GM23338 (cell line): Measurements from ENCODE around the gene SLC20A1. TPM values are rescaled to one million over a fixed set of nuclear protein-coding genes. Genes with fewer than 3 reads are reported as not detected.

Experiments
- ATAC-seq: fragments of 200-7000 bp; cut with Tn5 transposase; 3 replicates; pipeline ENCODE4 v1.9.1; 2020
- DNase-seq: peaks from one replicate; pipeline ENCODE4 v3.0.0-alpha.2; 2015; ENCODE audit warnings: low spot score
- H2AFZ ChIP-seq: fragments of 200-600 bp; sonication (generic); 2 replicates; pipeline ENCODE4 v1.8.0; 2016; ENCODE audit warnings: antibody characterized with exemption, mild to moderate bottlenecking, moderate library complexity
- H3F3A ChIP-seq: fragments of 200-600 bp; sonication (generic); replicated peaks from 2 replicates; pipeline ENCODE4 v1.8.0; 2017; ENCODE audit warnings: antibody characterized with exemption, mixed run types, low read depth
- H3K27ac ChIP-seq: fragments of 200-600 bp; sonication (generic); 2 replicates; pipeline ENCODE4 v1.6.1; 2016; ENCODE audit warnings: low read depth
- H3K27me3 ChIP-seq: fragments of 200-600 bp; sonication (generic); 2 replicates; pipeline ENCODE4 v1.8.0; 2016; ENCODE audit warnings: mild to moderate bottlenecking, mixed run types, moderate library complexity; ENCODE audit not compliant: insufficient read depth
- H3K36me3 ChIP-seq: fragments of 200-600 bp; sonication (generic); 2 replicates; pipeline ENCODE4 v1.8.0; 2016; ENCODE audit warnings: mild to moderate bottlenecking; ENCODE audit not compliant: insufficient read depth
- H3K4me1 ChIP-seq: fragments of 200-600 bp; sonication (generic); 2 replicates; pipeline ENCODE4 v1.8.0; 2016; ENCODE audit warnings: mild to moderate bottlenecking, moderate library complexity; ENCODE audit not compliant: insufficient read depth
- H3K4me2 ChIP-seq: fragments of 200-600 bp; sonication (generic); 2 replicates; pipeline ENCODE4 v1.7.1; 2017; ENCODE audit warnings: mixed run types
- H3K4me3 ChIP-seq: fragments of 200-600 bp; sonication (generic); 2 replicates; pipeline ENCODE4 v1.6.1; 2016; ENCODE audit warnings: mixed run types
- H3K79me2 ChIP-seq: fragments of 200-600 bp; sonication (generic); replicated peaks from 2 replicates; pipeline ENCODE4 v1.8.0; 2017; ENCODE audit warnings: mild to moderate bottlenecking; ENCODE audit not compliant: insufficient read depth
- H3K9me2 ChIP-seq: fragments of 200-600 bp; sonication (generic); 2 replicates; pipeline ENCODE4 v1.8.0; 2017; ENCODE audit not compliant: insufficient read depth
- H4K20me1 ChIP-seq: fragments of 200-600 bp; sonication (generic); replicated peaks from 2 replicates; pipeline ENCODE4 v1.8.0; 2017; ENCODE audit warnings: mild to moderate bottlenecking; ENCODE audit not compliant: insufficient read depth
- H3K27ac Mint-ChIP-seq: 2 replicates; pipeline ENCODE4 v1.8.0; 2020; ENCODE audit warnings: inconsistent platforms, mild to moderate bottlenecking, moderate library complexity, mixed read lengths
- H3K27me3 Mint-ChIP-seq: 3 replicates; pipeline ENCODE4 v1.8.0; 2022; ENCODE audit warnings: low read depth, mild to moderate bottlenecking, moderate library complexity, mixed read lengths, inconsistent platforms; ENCODE audit not compliant: insufficient read depth, poor library complexity
- H3K36me3 Mint-ChIP-seq: 3 replicates; pipeline ENCODE4 v1.8.0; 2021; ENCODE audit warnings: low read depth, mild to moderate bottlenecking, inconsistent platforms, moderate library complexity, mixed read lengths
- H3K4me1 Mint-ChIP-seq: 3 replicates; pipeline ENCODE4 v1.8.0; 2020; ENCODE audit warnings: mild to moderate bottlenecking, inconsistent platforms, mixed read lengths
- H3K4me3 Mint-ChIP-seq: 3 replicates; pipeline ENCODE4 v1.8.0; 2021; ENCODE audit warnings: moderate library complexity, mild to moderate bottlenecking, inconsistent platforms, mixed read lengths
- H3K9me3 Mint-ChIP-seq: 3 replicates; pipeline ENCODE4 v1.8.0; 2020; ENCODE audit warnings: moderate library complexity, mild to moderate bottlenecking, inconsistent platforms, mixed read lengths
- CREB1 ChIP-seq: fragments of 250-450 bp; sonication (Bioruptor Pico); IDR thresholded peaks from 2 replicates; pipeline ENCODE4 v1.5.0; 2020; ENCODE audit warnings: low read depth, mild to moderate bottlenecking, moderate library complexity
- ETS1 ChIP-seq: IDR thresholded peaks from 2 replicates; pipeline ENCODE4 v1.6.1; 2016; ENCODE audit warnings: antibody characterized with exemption
- EZH2 ChIP-seq: fragments of 200-600 bp; sonication (generic); IDR thresholded peaks from one replicate; pipeline ENCODE4 v1.8.0; 2017; ENCODE audit warnings: antibody characterized with exemption, mild to moderate bottlenecking, low read depth; ENCODE audit not compliant: unreplicated experiment
- EZH2phosphoT487 ChIP-seq: fragments of 200-600 bp; sonication (generic); IDR thresholded peaks from one replicate; pipeline ENCODE4 v1.8.1; 2018; ENCODE audit warnings: antibody characterized with exemption; ENCODE audit not compliant: unreplicated experiment
- JUNB ChIP-seq: IDR thresholded peaks from one replicate; pipeline ENCODE4 v1.6.1; 2016; ENCODE audit warnings: antibody characterized with exemption; ENCODE audit not compliant: unreplicated experiment
- NANOG ChIP-seq: IDR thresholded peaks from 2 replicates; pipeline ENCODE4 v1.6.1; 2016; ENCODE audit warnings: antibody characterized with exemption, borderline replicate concordance
- POLR2AphosphoS5 ChIP-seq: IDR thresholded peaks from 2 replicates; pipeline ENCODE4 v1.6.1; 2016; ENCODE audit warnings: antibody characterized with exemption, low read depth
- REST ChIP-seq: IDR thresholded peaks from one replicate; pipeline ENCODE4 v1.6.1; 2018; ENCODE audit warnings: antibody characterized with exemption; ENCODE audit not compliant: unreplicated experiment
- STAT1 ChIP-seq: IDR thresholded peaks from one replicate; pipeline ENCODE4 v1.6.1; 2016; ENCODE audit warnings: antibody characterized with exemption; ENCODE audit not compliant: unreplicated experiment
- ZNF331 ChIP-seq: fragments of 250-450 bp; sonication (Bioruptor Pico); IDR thresholded peaks from 2 replicates; pipeline ENCODE4 v1.5.0; 2020; ENCODE audit warnings: low read depth, mild to moderate bottlenecking, moderate library complexity
- ZNF462 ChIP-seq: fragments of 250-450 bp; sonication (Bioruptor Pico); IDR thresholded peaks from 2 replicates; pipeline ENCODE4 v1.5.0; 2020; ENCODE audit warnings: mild to moderate bottlenecking, moderate library complexity
- polyA plus RNA-seq: library from polyadenylated mRNA; unstranded; fragments of >200 nt; fragmentation: Nextera tagmentation; extraction: Ambion mirVana; gene quantifications from 2 replicates; pipeline ENCODE4 v1.2.1, GENCODE V29; 2016
- total RNA-seq: library from RNA; depleted of rRNA; stranded (reverse); fragments of >200 nt; shearing (Covaris generic); gene quantifications from 2 replicates; pipeline ENCODE4 v1.2.3, GENCODE V29; 2014
- TF ChIP-seq, protein P1 (sequence below), 2 experiments: fragments of 200-600 bp in 1 of 2; sonication (generic) in 1 of 2; conservative IDR thresholded peaks; 2 replicates each; pipeline versions ENCODE4 v1.5.1 to v1.6.1; 2016 to 2017; ENCODE audit warnings: antibody characterized with exemption in 2 of 2, low read depth in 2 of 2, mild to moderate bottlenecking in 2 of 2, moderate library complexity in 1 of 2

The SLC20A1 gene
- total and polyA plus RNA-seq, 2 experiments from 2014 or later, result 52.9 to 84.3 TPM

- no peaks in the 10 kb centered on the region for H3K9me3 Mint-ChIP-seq
- DNase-seq (no peak), ATAC-seq (no peak)
- H2AFZ ChIP-seq, result no peak overlapping the region
- 0 out of 2 replicates have a peak, but pooled peaks cover 4% of the 10 kb centered on the region for H3F3A ChIP-seq
- H3K4me3 ChIP-seq, result no peak overlapping the region
- H3K27me3 Mint-ChIP-seq, result peaks cover 2% of the 10 kb centered on the region
- H3K4me2 ChIP-seq, result no peak overlapping the region
- no peaks in the 10 kb centered on the region for H3K4me1 ChIP-seq
- H3K36me3 Mint-ChIP-seq, result peaks cover 94% of the 10 kb centered on the region
- H3K9me2 ChIP-seq, result no peaks in the 10 kb centered on the region
- no peak overlapping the region for H3K27ac Mint-ChIP-seq
- peaks cover 70% of the 10 kb centered on the region for H3K36me3 ChIP-seq
- H4K20me1 ChIP-seq, result peaks cover 34% of the 10 kb centered on the region
- no peak overlapping the region for H3K27ac ChIP-seq
- H3K4me1 Mint-ChIP-seq, result no peaks in the 10 kb centered on the region
- H3K4me3 Mint-ChIP-seq, result no peak overlapping the region
- H3K27me3 ChIP-seq, result no peaks in the 10 kb centered on the region
- TF ChIP-seq, protein P1, sequence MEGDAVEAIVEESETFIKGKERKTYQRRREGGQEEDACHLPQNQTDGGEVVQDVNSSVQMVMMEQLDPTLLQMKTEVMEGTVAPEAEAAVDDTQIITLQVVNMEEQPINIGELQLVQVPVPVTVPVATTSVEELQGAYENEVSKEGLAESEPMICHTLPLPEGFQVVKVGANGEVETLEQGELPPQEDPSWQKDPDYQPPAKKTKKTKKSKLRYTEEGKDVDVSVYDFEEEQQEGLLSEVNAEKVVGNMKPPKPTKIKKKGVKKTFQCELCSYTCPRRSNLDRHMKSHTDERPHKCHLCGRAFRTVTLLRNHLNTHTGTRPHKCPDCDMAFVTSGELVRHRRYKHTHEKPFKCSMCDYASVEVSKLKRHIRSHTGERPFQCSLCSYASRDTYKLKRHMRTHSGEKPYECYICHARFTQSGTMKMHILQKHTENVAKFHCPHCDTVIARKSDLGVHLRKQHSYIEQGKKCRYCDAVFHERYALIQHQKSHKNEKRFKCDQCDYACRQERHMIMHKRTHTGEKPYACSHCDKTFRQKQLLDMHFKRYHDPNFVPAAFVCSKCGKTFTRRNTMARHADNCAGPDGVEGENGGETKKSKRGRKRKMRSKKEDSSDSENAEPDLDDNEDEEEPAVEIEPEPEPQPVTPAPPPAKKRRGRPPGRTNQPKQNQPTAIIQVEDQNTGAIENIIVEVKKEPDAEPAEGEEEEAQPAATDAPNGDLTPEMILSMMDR (conservative IDR thresholded peaks at IDR 0.05; ENCODE audit: low read depth in 2 of 2), result no peak
- TF ChIP-seq EZH2phosphoT487 (no peak), EZH2 (no peak), JUNB (no peak), ZNF331 (CRISPR knock-in tag) (no peak), POLR2AphosphoS5 (no peak), REST (no peak), STAT1 (no peak), ETS1 (no peak), CREB1 (no peak), ZNF462 (no peak), NANOG (no peak)
- H3K79me2 ChIP-seq, result peaks cover 22% of the 10 kb centered on the region
Measured at GRCh38 chr2:112660138-112660537, 14.4 kb downstream of the SLC20A1 start.
